ENCODE data around the gene PRDX5. TPM values are rescaled to one million over a fixed set of nuclear protein-coding genes. Genes with fewer than 3 reads are reported as not detected.

Gene PRDX5
- total and polyA plus RNA-seq, 2 donors (not counting 1 experiment from before 2014, with no cell fraction given) = 50.4 to 95.5 TPM

GRCh38 chr11:64304316-64305072 is 13.4 kb upstream of the PRDX5 start:
- DNase-seq = peak; percentile 92
- ChIA-PET CTCF (interaction anchor here (1.0 to 5.8 kb wide), 26 partner anchors 9 to 1551 kb away, joined by 3 to 243 read pairs (median 6); partner anchors contain the start of genes BAD, CCDC88B, FERMT3 and FKBP2), POLR2A (interaction anchor here (0.7 to 3.5 kb wide), 12 partner anchors 14 to 119 kb away, joined by 3 to 21 read pairs (median 6); partner anchors contain the start of genes CCDC88B, FERMT3, FKBP2 and GPR137)
- H3K79me2 ChIP-seq (ENCODE audit: control insufficient read depth, insufficient read depth, low read length) = peaks cover 27% of the 10 kb centered on the region
- ATAC-seq (ENCODE audit: low read depth) = peak; percentile 13
- H3K27ac Mint-ChIP-seq = peak overlapping the region; percentile 89
- H3K4me3 Mint-ChIP-seq = peak overlapping the region; percentile 90
- H3K4me1 Mint-ChIP-seq = peaks cover 36% of the 10 kb centered on the region
- peak overlapping the region; percentile 64 for H2AFZ ChIP-seq (ENCODE audit: insufficient read depth, low read depth, low read length, poor library complexity, severe bottlenecking)
- TF ChIP-seq EZH2 (IDR thresholded peaks at IDR 0.05; ENCODE audit: borderline replicate concordance, insufficient read depth, low read depth, low read length, poor library complexity, severe bottlenecking) = no peak
- peak; percentile 89 for TF ChIP-seq CTCF (IDR thresholded peaks at IDR 0.05)
- intact Hi-C loops (cut with micrococcal nuclease) = loop anchor here (1.0 to 10.0 kb wide), 9 partner anchors 13 to 470 kb away; partner anchors contain the start of genes CCDC88B, DNAJC4, FKBP2 and GPR137
- H3K9me3 ChIP-seq (ENCODE audit: control extremely low read depth in 1 of 3, control insufficient read depth in 2 of 3, insufficient read depth in 1 of 3, low read length in 2 of 3) = peaks cover 0 to 20% (median 0%) of the 10 kb centered on the region in 3 donors
- peak overlapping the region; percentile 78 to 88 (median 85) for H3K4me3 ChIP-seq (ENCODE audit: control extremely low read depth in 1 of 5, extremely low read depth in 1 of 5, insufficient read depth in 1 of 5, low read depth in 2 of 5, low read length in 4 of 5)
- H3K9ac ChIP-seq (ENCODE audit: low read length) = peak overlapping the region; percentile 87
- no peaks in the 10 kb centered on the region for H3K9me3 Mint-ChIP-seq (ENCODE audit: insufficient read depth)
- H3K27me3 ChIP-seq (replicated peaks in 1 of 4; ENCODE audit: control extremely low read depth in 1 of 4, control insufficient read depth in 3 of 4, insufficient read depth in 4 of 4, low read length in 3 of 4) = peaks cover 0 to 32% (median 13%) of the 10 kb centered on the region in 4 experiments
- H3K4me1 ChIP-seq (ENCODE audit: control insufficient read depth in 2 of 2, insufficient read depth in 2 of 2, low read length in 2 of 2) = peaks cover 26 to 47% of the 10 kb centered on the region in 2 donors
- H3K4me2 ChIP-seq (replicated peaks; ENCODE audit: low read depth, low read length, poor library complexity, severe bottlenecking) = peak overlapping the region; percentile 97
- WGBS (ENCODE audit: insufficient coverage) = 1% methylated on average over 39 of the region's 46 CpGs
- peaks cover 13% of the 10 kb centered on the region for H3K27me3 Mint-ChIP-seq
- H4K20me1 ChIP-seq (ENCODE audit: control insufficient read depth, insufficient read depth, low read length, poor library complexity, severe bottlenecking) = peaks cover 25% of the 10 kb centered on the region
- H3K36me3 ChIP-seq (replicated peaks in 1 of 2; ENCODE audit: control extremely low read depth in 1 of 2, control insufficient read depth in 1 of 2, extremely low read depth in 1 of 2, insufficient read depth in 2 of 2, low read length in 1 of 2) = peaks cover 0 to 6% of the 10 kb centered on the region in 2 experiments
- H3K27ac ChIP-seq (ENCODE audit: low read length in 2 of 2) = peak overlapping the region; percentile 93 to 94

All from B cell (primary cell).